ENCODE results near the gene ONECUT3. TPM values are rescaled to one million over a fixed set of nuclear protein-coding genes. Genes with fewer than 3 reads are reported as not detected.
"Not testable (repeated sequence)": the region's sequence is repeated elsewhere in the genome, so short reads cannot be mapped to it uniquely, and the experiment has no call there.

Gene ONECUT3
- total RNA-seq (2021) (not detected in 2 replicates), Bru-seq, nascent RNA (not detected), BruChase-seq, experiment 1, labeled RNA remaining after a 2-hour chase (not detected), BruChase-seq, experiment 2, labeled RNA remaining after a 6-hour chase (percentile 3 among the genes with signal in this experiment)
- long read RNA-seq: 0 reads

DNA sequence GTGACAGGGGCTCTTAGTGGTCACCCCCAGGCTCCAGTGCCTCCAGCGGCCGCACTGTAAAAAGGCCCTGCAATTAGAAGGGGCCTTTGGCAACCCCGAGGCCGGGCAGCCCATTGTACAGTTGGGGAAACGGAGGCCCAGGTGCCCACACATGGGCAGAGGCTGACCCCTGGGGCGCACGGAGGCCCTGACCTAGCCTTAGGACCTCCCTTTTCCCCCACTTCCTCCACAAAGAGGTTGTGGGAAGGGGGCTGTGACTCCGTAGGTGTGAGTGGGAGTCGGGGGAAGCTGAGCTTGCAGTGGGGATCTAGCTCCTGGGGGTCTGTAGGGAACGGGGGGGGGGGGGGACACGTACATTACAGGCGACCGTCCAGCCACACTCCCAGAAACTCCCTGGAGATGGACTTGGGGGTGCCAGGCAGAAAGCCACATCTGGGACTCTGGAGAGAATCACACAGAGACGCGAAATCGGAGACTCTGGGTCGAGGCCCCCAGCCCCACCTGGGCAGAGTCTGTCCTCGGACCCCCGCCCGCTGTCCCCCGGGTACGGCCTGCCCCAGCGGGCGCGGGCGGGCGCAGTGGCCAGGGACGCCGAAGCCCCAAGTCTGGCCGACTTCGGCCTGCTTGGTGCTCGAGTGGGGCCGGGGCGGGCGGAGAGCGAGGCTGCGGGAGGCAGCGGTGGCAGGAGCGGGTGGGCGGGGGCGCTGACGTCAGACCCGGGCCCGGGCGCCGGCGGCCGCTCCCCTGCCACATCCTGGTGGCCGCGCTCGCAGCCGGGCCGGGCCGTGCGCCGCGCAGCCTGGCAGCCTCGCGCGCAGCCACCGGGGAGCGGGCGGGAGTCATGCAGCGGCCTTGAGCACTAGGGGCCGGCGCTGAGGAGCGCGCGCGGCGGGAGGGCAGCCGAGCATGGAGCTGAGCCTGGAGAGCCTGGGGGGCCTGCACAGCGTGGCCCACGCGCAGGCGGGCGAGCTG, at the start of gene ONECUT3:
ONECUT3 (plus strand) TSS at position 750 of the 972 bp plus-strand sequence; CDS start at position 907, 157 bp downstream.
- no peak for DNase-seq (ENCODE audit: low spot score)
- ChIA-PET POLR2A (ENCODE audit: low non-redundant PET) (no interaction called here), CTCF (interaction anchor here (0.6 kb wide), 1 partner anchor 304 kb away, joined by 7 read pairs; no protein-coding TSS in a partner anchor)
- TF ChIP-seq CTCF (conservative IDR thresholded peaks at IDR 0.05; ENCODE audit: low read depth, low read length) (no peak), EZH2 (IDR thresholded peaks at IDR 0.05; ENCODE audit: borderline replicate concordance, low read depth, low read length, poor library complexity, severe bottlenecking) (peak; percentile 94)
- Histone ChIP-seq H3K4me1 (ENCODE audit: insufficient read depth, low read length, poor library complexity, severe bottlenecking) (no peaks in the 10 kb centered on the region), H3K27me3 (replicated peaks; ENCODE audit: insufficient read depth, low read depth, low read length, poor library complexity) (peaks cover 91% of the 10 kb centered on the region), H3K27ac (ENCODE audit: low read depth, low read length, poor library complexity, severe bottlenecking) (no peak within 1 kb of the TSS), H3K9me3 (ENCODE audit: low read depth, low read length, poor library complexity, severe bottlenecking) (no peaks in the 10 kb centered on the region), H3K4me3 (ENCODE audit: low read depth, low read length, poor library complexity, severe bottlenecking) (no peak within 1 kb of the TSS), H3K36me3 (ENCODE audit: insufficient read depth, low read length, poor library complexity, severe bottlenecking) (no peaks in the 10 kb centered on the region)
- no TSS peak for BruUV-seq (replicated peaks)
- intact Hi-C loops (cut with micrococcal nuclease; ENCODE audit: unreplicated experiment): no loop called here

DNA sequence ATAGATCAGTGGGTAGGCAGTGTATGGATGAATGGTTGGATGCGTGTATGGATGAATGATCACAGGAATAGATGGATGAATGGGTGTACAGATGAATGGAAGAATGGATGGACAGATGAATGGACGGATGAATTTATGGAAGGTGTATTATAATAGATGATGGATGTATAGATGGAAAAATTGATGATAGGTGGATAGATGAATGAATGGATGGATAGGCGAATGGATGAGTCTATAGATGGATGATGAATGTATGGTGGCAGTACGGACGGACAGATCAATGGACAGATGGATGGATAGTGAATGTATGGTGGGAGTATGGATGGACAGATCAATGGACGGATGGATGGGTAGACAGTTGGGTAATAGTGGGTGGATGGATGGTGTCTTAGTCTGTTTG, 49.0 kb upstream of the ONECUT3 start:
- DNase-seq (ENCODE audit: low spot score): no peak
- POLR2A ChIA-PET (ENCODE audit: low non-redundant PET): no interaction called here
- Histone ChIP-seq H3K4me1 (ENCODE audit: insufficient read depth, low read length, poor library complexity, severe bottlenecking) (no peaks in the 10 kb centered on the region), H3K27me3 (replicated peaks; ENCODE audit: insufficient read depth, low read depth, low read length, poor library complexity) (peaks cover 32% of the 10 kb centered on the region), H3K9me3 (ENCODE audit: low read depth, low read length, poor library complexity, severe bottlenecking) (no peaks in the 10 kb centered on the region), H3K36me3 (ENCODE audit: insufficient read depth, low read length, poor library complexity, severe bottlenecking) (no peaks in the 10 kb centered on the region), H3K4me3 (ENCODE audit: low read depth, low read length, poor library complexity, severe bottlenecking) (no peak overlapping the region), H3K27ac (ENCODE audit: low read depth, low read length, poor library complexity, severe bottlenecking) (no peak overlapping the region)
- TF ChIP-seq CTCF (conservative IDR thresholded peaks at IDR 0.05; ENCODE audit: low read depth, low read length) (no peak), EZH2 (IDR thresholded peaks at IDR 0.05; ENCODE audit: borderline replicate concordance, low read depth, low read length, poor library complexity, severe bottlenecking) (no peak)
- CTCF ChIA-PET: no interaction called here
- intact Hi-C loops (cut with micrococcal nuclease; ENCODE audit: unreplicated experiment): no loop called here
- no TSS peak for BruUV-seq (replicated peaks)

- no peaks in the 10 kb centered on the region for H3K4me1 ChIP-seq (ENCODE audit: insufficient read depth, low read length, poor library complexity, severe bottlenecking)
- no peak overlapping the region for H3K4me3 ChIP-seq (ENCODE audit: low read depth, low read length, poor library complexity, severe bottlenecking)
- BruUV-seq (replicated peaks): no TSS peak
- DNase-seq (ENCODE audit: low spot score): no peak
- H3K27ac ChIP-seq (ENCODE audit: low read depth, low read length, poor library complexity, severe bottlenecking): no peak overlapping the region
- ChIA-PET CTCF (no interaction called here), POLR2A (ENCODE audit: low non-redundant PET) (no interaction called here)
- peaks cover 28% of the 10 kb centered on the region for H3K27me3 ChIP-seq (replicated peaks; ENCODE audit: insufficient read depth, low read depth, low read length, poor library complexity)
- H3K9me3 ChIP-seq (ENCODE audit: low read depth, low read length, poor library complexity, severe bottlenecking): no peaks in the 10 kb centered on the region
- TF ChIP-seq CTCF (conservative IDR thresholded peaks at IDR 0.05; ENCODE audit: low read depth, low read length) (no peak), EZH2 (IDR thresholded peaks at IDR 0.05; ENCODE audit: borderline replicate concordance, low read depth, low read length, poor library complexity, severe bottlenecking) (no peak)
- no peaks in the 10 kb centered on the region for H3K36me3 ChIP-seq (ENCODE audit: insufficient read depth, low read length, poor library complexity, severe bottlenecking)
- intact Hi-C loops (cut with micrococcal nuclease; ENCODE audit: unreplicated experiment): no loop called here
Measured at GRCh38 chr19:1705367-1705766, 47.9 kb upstream of the ONECUT3 start.

GRCh38 chr19:1706646-1707045, 46.7 kb upstream of the ONECUT3 start:
- intact Hi-C loops (cut with micrococcal nuclease; ENCODE audit: unreplicated experiment); DNase-seq (ENCODE audit: low spot score); H3K27ac ChIP-seq (ENCODE audit: low read depth, low read length, poor library complexity, severe bottlenecking); POLR2A ChIA-PET (ENCODE audit: low non-redundant PET); BruUV-seq (replicated peaks); H3K9me3 ChIP-seq (ENCODE audit: low read depth, low read length, poor library complexity, severe bottlenecking); H3K4me3 ChIP-seq (ENCODE audit: low read depth, low read length, poor library complexity, severe bottlenecking); H3K4me1 ChIP-seq (ENCODE audit: insufficient read depth, low read length, poor library complexity, severe bottlenecking); H3K36me3 ChIP-seq (ENCODE audit: insufficient read depth, low read length, poor library complexity, severe bottlenecking); CTCF ChIA-PET: not testable (repeated sequence)
- H3K27me3 ChIP-seq (replicated peaks; ENCODE audit: insufficient read depth, low read depth, low read length, poor library complexity): peaks cover 18% of the 10 kb centered on the region
